Anterior cingulate cortex (tissue), 58 donors: ENCODE data around the gene SLC25A24.
"Not testable (repeated sequence)": the region's sequence is repeated elsewhere in the genome, so short reads cannot be mapped to it uniquely, and the experiment has no call there.

ENCODE experiments used
- DNase-seq, 58 donors: peaks; one replicate each; lab custom pipeline; 2025; lab: John Stamatoyannopoulos, UW

SLC25A24 gene

DNA sequence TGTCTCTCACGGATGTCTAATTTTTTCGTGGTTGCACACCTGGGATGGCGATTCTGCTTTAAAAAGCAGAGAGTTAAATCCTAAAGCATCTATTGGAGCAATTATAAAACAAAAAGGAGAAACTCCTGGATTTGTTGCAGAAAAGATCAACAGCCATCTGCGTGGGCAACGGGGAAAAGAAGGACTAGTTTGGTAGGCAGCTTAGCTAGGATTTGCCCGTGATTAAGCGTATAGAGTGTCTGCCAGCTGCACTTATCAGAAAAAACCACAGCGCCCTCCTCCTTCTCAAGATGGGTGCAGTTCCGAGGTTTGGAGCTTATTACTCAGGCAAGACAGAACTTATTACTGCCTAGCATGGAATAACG, 526 bp upstream of the SLC25A24 start:
- peak in 35 of 58 donors; percentile 5 to 75 (median 37) for DNase-seq

DNA sequence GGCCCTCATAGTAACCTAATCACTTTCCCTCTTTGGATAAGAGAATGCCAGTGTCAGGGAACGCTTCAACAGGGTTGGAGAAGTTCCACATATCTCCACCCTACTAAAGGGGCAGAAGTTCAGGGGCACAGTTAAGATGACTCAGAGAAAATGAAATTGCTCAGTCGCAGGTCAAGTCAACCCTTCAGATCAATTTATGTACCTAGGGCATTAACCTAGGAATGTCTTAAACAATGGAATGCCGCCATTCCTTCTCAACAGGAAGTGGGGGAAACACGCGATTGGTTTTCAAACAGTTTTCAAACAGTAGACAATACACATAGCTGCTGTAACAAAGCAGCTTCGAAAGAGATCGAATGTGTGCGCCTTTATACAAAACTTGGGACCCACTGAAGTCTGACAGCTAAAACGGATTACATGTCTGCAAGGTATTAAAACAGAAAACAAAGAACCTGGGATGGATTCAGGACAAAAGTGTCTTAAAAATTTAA, 897 bp downstream of the SLC25A24 start:
- DNase-seq = no peak

DNA sequence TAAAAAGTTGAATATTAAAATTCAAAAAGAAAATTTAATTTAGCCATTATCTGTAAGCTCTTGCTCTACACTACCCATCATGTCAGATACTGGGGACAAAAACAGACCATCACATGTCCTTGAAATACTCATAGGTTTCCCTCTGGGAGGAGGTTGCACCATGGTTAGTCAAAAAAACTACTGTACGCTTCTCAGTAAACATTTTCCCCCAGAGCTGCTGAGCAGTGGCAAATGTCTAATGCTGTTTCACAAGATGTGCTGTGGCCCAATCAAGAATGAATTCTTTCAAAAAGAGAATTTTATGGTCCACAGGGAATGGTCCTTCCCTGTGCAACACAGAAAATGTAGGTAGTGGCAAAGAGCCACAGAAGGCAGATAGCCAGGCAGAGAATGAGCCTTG, 6.1 kb downstream of the SLC25A24 start:
- no peak for DNase-seq

DNA sequence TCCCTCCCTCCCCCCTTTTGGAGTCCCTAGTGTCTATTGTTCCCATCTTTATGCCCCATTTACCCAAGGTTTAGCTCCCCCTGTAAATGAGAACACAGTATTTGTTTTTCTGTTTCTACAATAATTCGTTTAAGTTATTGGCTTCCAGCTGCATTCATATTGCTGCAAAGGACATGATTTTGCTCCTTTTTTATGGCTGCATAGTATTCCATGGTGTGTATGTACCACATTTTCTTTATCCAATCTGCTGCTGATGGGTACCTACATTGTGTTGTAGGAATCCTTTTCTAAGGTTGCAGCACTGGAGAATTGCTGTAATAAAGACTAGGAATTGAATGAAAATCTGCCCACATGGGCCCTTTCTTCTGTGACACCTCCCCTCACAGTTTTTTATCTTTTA, 6.8 kb downstream of the SLC25A24 start:
- DNase-seq = no peak

DNA sequence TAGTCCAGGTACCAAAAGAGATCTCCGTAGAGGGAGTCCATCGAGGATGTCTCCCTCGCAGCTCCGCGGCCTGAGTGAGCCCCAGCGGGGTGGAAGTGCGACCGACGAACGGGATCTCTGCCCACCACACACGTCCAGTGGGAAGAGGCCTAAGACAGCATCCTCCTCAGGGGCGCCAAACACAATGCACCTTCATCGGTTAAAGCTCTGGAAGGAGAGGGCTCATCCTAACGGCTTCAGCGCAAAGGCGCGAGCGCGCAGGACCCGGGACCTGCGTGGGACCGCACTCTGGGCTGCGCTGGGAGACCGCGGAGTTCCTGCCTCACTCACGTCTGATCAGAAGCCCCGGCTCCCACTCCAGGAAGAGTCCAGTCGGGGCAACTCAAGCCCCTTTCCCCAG, 7.6 kb downstream of the SLC25A24 start:
- DNase-seq = no peak

DNA sequence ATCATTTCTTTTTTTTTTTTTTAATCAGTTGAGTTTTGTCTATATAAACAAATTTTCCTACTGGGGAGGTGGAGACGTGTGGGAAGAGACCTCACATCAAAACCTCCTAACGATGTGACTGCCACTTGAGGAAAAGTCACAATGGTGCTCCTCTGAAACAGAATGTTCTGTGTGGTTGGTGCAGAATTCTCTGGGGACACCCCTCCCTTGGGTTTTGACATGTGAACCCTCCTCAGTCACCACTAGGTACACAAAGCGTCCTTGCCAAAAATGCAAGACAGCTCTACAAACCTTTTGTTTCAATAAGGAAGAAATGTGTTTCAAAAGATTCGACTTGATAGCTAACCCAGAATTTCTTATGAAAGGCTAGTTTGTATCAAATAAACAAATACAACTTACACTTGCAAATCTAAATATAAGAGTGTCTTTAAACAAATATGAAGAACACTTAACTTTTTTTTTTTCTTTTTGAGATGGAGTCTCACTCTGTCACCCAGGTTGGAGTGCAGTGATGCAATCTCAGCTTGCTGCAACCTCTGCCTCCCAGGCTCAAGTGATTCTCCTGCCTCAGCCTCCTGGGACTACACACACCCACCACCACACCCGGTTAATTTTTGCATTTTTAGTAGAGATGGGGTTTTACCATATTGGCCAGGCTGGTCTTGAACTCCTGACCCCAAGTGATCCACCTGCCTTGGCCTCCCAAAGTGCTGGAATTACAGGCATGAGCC, 9.3 kb downstream of the SLC25A24 start:
- DNase-seq = no peak

DNA sequence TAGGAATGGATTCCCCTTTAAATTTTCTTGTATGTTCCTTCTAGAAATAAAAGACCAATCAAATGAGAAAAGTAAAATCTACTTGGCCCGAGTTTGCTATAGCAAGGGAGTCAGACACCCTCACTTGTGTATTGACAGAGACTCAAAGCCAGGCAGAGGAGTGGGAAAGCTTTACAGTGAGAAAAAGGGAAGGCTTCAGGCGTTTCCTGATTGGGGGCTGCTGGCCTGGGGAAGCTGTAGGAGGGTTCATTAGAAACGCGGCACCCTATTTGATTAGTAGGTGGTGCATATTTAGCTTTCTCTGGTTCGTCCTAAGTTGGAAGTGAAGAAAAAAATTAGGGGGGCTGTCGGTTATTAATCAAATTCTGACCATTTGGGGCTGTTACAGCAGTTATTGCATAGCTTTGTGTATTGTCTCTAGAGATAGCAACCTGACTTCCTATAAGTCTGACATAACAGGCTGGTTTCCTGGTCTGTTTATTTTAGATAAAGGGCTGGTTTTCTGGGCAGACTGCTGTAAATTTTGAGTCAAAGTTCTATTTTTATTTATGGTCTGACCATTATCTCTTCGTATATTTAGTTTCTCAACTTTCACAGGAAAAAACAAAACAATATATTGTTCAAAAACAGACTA, 10.0 kb downstream of the SLC25A24 start:
- DNase-seq = no peak

DNA sequence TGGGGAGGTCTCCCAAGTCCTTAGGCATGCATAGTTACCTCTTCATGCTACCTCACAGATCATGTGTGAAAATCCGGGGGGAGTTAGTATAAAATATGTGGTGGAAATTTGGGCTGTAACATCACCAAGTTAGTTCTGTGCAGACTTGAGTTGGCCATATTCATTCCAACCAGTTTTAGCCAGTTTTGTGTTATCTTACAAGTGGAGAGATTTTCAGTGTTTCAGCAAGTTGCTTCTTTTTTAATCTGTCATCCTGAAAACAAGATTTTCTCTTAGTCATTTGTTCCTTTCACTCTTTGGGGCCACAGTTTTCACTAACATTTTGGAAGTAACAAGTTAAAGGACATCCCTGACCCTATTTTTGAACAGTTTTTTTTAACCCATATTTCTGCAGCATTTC, 11.3 kb downstream of the SLC25A24 start:
- DNase-seq = no peak

DNA sequence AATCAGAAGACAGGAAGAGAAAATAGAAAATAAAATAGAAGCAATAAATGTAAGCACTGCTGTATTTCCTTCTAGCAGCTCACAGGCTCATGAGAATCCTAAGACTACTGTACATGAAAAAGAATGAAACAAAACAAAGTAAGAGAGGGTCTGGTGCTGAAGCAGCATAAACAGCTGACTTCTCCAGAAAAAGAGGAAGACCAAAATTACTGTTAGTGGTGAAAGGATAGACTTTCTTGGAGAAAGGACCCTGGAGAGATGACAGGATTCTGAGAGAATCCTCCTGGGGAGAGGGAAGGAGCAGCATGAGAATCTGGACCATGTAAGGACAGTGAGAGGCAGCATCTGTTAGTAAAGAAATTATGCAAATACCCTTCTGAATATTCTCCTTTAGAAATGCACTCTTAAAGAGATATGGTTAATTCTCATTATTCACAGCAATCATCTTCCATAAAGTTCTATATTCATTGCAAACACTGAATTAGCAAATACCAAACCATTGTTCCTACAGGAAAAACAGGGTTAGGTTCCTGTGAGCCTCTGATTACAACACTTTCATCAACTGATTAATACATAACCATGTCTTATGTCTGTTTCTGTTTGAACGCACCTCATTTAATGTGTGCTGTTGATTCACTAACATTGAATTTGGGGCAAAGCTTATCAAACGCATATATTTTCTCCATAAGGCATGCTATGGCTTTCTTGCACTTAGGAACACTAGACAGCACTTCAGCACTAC, 17.0 kb downstream of the SLC25A24 start:
- DNase-seq = no peak

DNA sequence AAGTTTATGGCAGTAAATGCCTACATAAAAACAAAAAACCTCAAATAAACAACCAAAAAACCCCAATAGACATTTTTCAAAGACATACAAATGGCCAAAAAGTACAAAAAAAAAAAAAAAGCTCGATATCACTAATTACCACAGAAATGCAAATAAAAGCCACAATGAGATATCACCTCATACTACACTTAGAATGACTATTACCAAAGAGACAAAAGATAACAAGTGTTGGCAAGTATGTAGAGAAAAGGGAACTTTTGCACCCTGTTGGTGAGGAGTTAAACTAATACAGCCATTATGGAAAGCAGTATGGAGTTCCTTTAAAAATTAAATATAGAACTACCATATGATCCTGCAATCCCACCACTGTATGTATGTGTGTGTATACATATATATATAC, 21.1 kb downstream of the SLC25A24 start:
- DNase-seq = no peak

DNA sequence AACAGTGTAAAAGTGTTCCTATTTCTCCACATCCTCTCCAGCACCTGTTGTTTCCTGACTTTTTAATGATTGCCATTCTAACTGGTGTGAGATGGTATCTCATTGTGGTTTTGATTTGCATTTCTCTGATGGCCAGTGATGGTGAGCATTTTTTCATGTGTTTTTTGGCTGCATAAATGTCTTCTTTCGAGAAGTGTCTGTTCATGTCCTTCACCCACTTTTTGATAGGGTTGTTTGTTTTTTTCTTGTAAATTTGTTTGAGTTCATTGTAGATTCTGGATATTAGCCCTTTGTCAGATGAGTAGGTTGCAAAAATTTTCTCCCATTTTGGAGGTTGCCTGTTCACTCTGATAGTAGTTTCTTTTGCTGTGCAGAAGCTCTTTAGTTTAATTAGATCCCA, 37.7 kb downstream of the SLC25A24 start:
- not testable (repeated sequence) for DNase-seq

DNA sequence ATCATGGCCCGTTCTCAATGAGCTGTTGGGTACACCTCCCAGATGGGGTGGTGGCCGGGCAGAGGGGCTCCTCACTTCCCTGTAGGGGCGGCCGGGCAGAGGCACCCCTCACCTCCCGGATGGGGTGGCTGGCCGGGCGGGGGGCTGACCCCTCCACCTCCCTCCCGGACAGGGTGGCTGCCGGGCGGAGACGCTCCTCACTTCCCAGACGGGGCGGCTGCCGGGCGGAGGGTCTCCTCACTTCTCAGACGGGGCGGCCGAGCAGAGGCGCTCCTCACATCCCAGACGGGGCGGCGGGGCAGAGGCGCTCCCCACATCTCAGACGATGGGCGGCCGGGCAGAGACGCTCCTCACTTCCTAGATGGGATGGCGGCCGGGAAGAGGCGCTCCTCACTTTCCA, 40.2 kb downstream of the SLC25A24 start:
- not testable (repeated sequence) for DNase-seq

DNA sequence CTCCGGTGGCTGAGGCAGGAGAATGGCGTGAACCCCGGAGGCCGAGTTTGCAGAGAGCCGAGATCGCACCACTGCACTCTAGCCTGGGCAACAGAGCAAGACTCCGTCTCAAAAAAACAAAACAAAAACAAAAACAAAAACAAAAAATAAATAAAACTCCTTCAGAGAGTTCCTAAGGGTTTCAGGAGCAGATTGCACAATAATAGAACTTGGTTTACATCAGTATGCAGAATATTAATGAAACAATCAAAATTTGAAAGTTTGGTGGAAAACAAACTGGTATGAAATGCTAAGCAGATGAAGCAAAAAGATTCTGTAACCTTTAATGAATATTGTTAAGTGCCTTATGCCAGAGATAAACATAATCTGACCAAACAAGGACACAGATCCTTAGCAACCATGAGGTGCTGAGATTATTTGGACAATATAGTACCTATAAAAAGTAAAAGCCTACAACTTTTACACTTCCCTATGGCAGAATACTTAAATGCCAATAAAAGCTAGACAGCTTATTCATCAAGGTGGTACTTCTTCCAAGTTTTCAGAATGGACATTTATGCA, 41.2 kb downstream of the SLC25A24 start:
- no peak for DNase-seq

DNA sequence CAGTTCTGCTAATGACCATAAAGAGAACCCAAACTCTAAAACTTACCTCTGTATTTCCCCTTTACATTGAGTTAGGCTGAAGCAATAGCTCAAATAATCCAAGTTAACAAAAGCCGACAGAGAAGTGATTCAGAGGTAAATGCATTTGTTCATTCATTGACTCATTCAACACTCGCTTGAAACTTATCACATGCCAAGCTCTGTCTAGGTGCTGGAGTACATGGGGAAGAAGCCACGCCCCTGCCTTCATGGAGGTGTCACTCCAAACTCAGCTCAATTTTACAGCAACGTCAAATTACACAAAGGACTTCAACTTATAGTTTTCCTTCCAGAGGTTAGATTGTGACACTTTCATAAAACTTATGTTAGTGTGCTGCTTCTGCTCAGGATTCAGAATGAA, 45.8 kb downstream of the SLC25A24 start:
- DNase-seq = no peak

DNA sequence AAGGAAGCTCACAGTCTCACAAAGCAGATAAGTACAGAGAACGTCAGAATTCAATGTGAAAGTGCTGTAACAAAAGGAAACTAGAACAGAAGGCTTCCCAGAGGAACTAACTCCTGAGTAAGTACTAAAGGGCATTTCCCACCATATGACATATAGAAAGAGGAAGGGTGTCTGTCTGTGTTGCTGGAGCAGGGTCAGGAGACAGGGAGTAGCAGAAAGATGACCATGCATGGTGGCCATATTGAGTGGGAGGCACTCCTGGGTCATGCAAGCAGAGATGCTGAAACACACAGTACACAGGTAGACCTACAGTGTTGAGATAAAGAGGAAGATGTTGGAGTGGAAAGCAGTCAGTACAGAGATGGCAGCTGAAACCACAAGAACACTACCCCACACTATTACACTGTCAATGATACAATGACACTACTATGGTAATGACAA, 47.3 kb downstream of the SLC25A24 start:
- DNase-seq = no peak

DNA sequence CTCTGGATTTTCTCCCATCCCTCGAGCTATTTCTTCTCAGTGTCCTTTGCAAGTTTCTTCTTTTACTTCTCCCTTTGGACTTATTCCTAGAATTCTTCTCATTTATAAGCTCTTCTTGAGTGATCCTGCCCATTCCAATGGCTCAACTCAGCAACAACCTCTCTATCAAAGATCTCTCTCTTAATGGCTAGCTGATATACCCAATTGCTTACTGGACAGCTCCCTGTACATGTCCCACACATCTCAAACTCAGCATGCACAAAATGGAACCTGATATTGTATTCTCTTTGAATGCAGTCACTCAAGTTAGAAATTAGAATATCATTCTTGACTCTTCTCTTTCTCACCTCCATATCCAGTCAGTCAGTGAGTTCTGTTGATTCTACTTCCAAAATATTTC, 48.6 kb downstream of the SLC25A24 start:
- no peak for DNase-seq

DNA sequence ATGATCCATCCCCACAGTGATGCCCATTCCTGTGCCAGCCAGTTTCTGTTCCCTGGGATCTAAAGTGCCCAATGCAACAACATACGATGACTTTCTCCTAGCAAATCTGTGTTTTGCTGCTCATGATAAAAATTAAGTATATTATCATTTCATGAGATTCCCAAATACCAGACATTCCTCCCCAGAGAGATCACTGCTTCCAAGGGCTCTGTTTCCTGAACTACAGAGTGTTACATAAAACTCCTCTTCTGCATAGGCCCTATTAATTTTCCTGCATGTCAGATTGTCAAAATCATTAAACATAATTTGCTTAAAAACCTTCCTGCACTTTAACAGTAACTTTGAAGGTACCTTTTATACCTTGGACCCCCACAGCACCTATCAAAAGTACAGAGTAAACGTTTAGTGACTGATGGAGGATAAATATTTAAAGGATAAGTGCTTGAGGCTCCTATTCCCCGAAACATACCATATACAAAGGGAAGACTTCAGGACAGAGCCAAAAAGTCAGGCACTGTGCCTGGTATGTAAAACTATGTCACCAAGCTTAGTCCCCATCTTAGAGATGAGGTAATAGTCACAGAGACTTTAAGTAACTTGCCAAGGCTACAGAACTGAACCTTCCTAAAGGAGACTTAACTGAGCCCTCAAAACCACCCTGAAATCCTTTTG, 50.2 kb downstream of the SLC25A24 start:
- DNase-seq = no peak

DNA sequence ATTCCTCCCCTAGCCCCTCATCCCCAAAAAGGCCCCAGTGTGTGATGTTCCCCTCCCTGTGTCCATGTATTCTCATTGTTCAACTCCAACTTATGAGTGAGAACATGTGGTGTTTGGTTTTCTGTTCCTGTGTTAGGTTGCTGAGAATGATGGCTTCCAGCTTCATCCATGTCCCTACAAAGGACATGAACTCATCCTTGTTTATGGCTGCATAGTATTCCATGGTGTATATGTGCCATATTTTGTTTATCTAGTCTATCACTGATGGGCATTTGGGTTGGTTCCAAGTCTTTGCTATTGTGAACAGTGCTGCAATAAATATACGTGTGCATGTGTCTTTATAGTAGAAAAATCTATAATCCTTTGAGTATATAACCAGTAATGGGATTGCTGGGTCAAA, 55.6 kb downstream of the SLC25A24 start:
- not testable (repeated sequence) for DNase-seq

DNA sequence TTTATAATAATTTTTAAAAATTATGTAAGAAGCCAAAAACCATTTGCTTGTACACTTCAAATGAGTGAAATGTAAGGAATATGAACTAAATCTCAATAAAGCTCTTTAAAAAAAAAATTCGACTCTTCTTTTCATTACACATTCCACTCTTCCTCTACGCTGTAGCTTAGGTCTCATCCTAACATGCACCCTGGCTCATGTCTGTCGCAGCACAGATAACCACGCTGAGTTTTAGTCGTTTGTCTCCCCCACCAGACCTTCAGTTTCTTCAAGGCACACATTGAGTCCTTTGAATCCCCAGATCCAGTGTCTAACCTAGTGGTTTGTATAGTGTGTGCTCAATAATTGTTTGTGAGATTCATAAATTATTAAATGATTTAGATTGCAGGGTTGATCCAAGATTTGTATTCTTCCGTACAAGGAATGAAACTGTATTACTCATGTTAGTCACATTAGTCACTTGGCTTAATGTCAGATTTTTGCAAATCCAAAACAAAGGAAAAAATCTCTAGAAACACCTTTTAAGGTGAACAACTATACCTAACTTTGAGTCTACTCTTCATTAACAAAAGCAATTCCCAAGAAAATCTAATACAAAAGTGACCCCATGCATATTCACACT, 57.3 kb downstream of the SLC25A24 start:
- no peak for DNase-seq

DNA sequence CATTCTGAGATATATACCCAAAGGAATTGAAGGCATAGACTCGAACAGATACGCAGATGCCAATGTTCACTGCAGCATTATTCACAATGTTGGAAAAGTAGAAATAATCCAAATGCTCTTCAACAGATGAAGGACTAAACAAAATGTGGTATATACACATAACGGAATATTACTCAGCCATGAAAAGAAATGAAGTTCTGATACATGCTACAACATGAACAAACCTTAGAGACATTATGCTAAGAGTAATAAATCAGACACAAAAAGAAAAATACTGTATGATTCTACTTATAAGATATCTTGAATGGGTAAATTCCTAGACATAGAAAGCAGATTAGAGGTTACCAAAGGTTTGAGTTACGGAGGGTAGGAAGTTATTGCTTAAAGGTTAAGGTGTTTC, 57.9 kb downstream of the SLC25A24 start:
- DNase-seq = no peak
